NK-92 (cell line): ENCODE measurements around the gene RBM12.

ENCODE experiments used
- DNase-seq: peaks from one replicate; lab custom pipeline; 2025; ENCODE audit not compliant: unreplicated experiment; lab: John Stamatoyannopoulos, UW

RBM12 gene

DNA sequence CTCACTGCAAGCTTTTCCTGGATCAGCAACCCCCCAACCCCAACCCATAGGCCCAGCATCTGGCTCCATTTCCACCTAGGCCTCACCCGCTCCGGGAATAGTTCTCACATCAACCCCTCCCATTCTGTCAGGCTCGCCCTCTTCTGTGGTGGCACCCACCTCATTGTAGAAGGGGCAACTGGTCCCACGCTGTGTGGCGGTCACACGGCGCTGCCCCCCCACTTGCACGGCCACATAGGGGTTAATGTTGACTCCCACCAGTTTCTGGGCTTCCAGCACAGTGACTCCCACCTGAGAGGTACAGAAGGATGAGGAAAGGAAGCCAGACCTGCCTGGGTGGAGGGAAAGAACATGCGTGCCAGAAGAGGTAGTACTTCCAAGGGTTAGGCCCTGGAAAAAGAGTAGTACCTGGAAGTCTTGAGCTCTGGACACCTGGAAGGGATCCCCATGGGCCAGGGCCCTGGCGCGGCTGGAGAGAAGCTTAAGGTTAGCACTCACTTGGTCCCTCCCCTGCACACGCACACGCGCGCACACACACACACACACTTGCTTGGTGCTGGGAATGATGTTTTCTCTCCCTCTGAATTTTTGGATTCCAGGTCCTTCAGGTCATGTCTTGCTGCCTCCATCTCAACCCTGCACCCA, 61.7 kb downstream of the RBM12 start:
- no peak for DNase-seq

- no peak for DNase-seq
Observed at GRCh38 chr20:35601990-35602389, 62.7 kb downstream of the RBM12 start.

GRCh38 chr20:35600993-35601973, 63.4 kb downstream of the RBM12 start:
- no peak for DNase-seq

- DNase-seq = no peak
Observed at GRCh38 chr20:35600176-35600992, 64.3 kb downstream of the RBM12 start.

- DNase-seq = no peak
Observed at GRCh38 chr20:35599776-35600120, 65.0 kb downstream of the RBM12 start.
